Mononuclear cell (primary cell): Measurements from ENCODE around the gene STK11. TPM values are rescaled to one million over a fixed set of nuclear protein-coding genes. Genes with fewer than 3 reads are reported as not detected.
A peak's percentile ranks its signal among the peaks of the same experiment; 100 is the strongest.

Source experiments
- H3K27me3 ChIP-seq: 2 replicates; pipeline ENCODE4 v1.6.0; 2011; ENCODE audit warnings: low read length, control low read depth; ENCODE audit not compliant: insufficient read depth
- H3K4me1 ChIP-seq: 2 replicates; pipeline ENCODE4 v1.5.1; 2011; ENCODE audit warnings: mild to moderate bottlenecking, low read length, control low read depth; ENCODE audit not compliant: insufficient read depth
- H3K4me3 ChIP-seq: 2 replicates; pipeline ENCODE4 v1.5.1; 2011; ENCODE audit warnings: mild to moderate bottlenecking, low read length, moderate library complexity
- H3K9me3 ChIP-seq: 2 replicates; pipeline ENCODE4 v1.5.1; 2011; ENCODE audit warnings: low read depth, mild to moderate bottlenecking, control low read depth, low read length
- total RNA-seq: library from RNA; depleted of rRNA; stranded (reverse); fragments of >200 nt; gene quantifications from one replicate; pipeline ENCODE4 v1.2.3, GENCODE V29; 2012

Gene STK11
- total RNA-seq, 1 donor: 36.7 TPM

- H3K27me3 ChIP-seq: no peaks in the 10 kb centered on the region
- H3K4me1 ChIP-seq: peaks cover 94% of the 10 kb centered on the region
- no peaks in the 10 kb centered on the region for H3K9me3 ChIP-seq
- peak overlapping the region; percentile 62 for H3K4me3 ChIP-seq
Observed at GRCh38 chr19:1260749-1261537, 55.4 kb downstream of the STK11 start.

GRCh38 chr19:1261538-1261797 lies 55.9 kb downstream of the STK11 start:
- Histone ChIP-seq H3K4me1 (peaks cover 94% of the 10 kb centered on the region), H3K9me3 (no peaks in the 10 kb centered on the region), H3K27me3 (no peaks in the 10 kb centered on the region), H3K4me3 (peak overlapping the region; percentile 62)

DNA sequence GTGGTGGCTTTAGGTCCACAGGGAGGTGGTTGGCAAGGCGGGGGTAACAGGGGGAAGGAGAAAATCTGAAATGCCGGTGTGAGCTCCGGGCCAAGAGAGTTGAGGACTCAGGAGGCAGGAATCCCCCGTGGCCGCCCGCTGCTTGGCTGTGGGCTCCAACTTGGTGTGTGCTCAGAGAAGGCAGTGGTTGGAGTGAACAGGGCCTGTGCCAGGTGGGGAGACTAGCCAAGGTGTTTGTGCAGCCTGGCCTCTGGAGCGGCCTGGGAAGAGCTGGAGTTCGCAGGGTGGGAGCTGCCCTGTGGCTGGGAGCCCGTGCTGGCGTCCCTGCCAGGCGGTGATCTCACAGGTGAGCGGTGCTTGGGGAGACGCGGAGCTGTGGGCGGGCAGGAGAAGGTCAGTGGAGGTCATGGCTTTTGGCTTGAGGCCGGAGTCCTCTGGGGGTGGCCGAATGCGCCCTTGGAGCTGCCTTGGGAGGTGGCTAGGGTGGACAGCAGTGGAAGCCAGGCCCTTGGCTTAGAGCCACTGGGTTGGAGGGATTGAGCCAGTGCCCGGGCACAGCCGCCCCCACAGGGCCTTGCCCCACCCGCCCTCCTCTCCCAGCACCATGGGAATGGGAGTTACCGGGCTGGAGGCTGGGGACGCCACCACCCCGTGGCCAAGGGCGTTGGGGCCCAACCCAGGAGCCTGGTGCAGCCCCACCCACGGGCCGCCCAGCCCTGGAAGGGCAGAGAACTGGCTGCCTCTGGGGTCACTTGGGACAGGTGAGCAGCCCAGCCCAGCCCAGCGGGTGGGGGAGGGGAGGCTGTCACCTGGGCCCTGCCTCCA lies 56.4 kb downstream of the STK11 start:
- Histone ChIP-seq H3K4me3 (peak overlapping the region; percentile 62), H3K27me3 (no peaks in the 10 kb centered on the region), H3K4me1 (peaks cover 94% of the 10 kb centered on the region), H3K9me3 (no peaks in the 10 kb centered on the region)

- Histone ChIP-seq H3K4me3 (no peak overlapping the region), H3K27me3 (no peaks in the 10 kb centered on the region), H3K4me1 (peaks cover 94% of the 10 kb centered on the region), H3K9me3 (no peaks in the 10 kb centered on the region)
Observed at GRCh38 chr19:1262623-1263123, 57.1 kb downstream of the STK11 start.

GRCh38 chr19:1263188-1263587 lies 57.6 kb downstream of the STK11 start:
- peaks cover 94% of the 10 kb centered on the region for H3K4me1 ChIP-seq
- no peak overlapping the region for H3K4me3 ChIP-seq
- no peaks in the 10 kb centered on the region for H3K27me3 ChIP-seq
- H3K9me3 ChIP-seq: no peaks in the 10 kb centered on the region

- Histone ChIP-seq H3K4me1 (peaks cover 87% of the 10 kb centered on the region), H3K27me3 (no peaks in the 10 kb centered on the region), H3K4me3 (no peak overlapping the region)
Observed at GRCh38 chr19:1264801-1265614, 59.4 kb downstream of the STK11 start.

DNA sequence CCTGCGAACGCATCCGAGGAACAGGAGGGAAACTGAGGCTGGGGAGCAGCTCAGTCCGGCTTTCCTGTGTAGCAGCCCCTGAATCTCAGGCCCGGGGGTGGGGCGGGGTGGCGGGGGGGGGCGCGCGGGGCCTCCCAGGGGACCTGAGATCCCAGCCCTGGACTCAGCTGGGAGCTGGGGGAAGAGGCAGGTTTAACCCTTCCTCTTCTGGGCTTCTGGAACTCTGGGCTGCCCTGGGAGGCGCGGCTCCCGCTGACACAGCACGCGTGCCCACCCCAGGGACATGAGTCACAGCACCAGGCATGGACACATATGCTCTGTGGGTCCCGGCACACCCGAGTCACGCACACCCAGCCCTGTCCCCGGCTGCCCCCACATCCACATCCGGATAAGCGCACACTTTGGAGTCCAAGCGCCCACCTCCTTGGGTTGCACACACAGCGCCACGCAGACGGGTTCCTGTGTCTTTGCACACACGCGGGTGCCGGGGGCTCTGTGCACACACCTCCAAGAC lies 60.1 kb downstream of the STK11 start:
- no peaks in the 10 kb centered on the region for H3K9me3 ChIP-seq
- H3K27me3 ChIP-seq: no peaks in the 10 kb centered on the region
- peaks cover 87% of the 10 kb centered on the region for H3K4me1 ChIP-seq
- no peak overlapping the region for H3K4me3 ChIP-seq

More at GRCh38 chr19:1264801-1265614, 59.4 kb downstream of the STK11 start:
- no peaks in the 10 kb centered on the region for H3K9me3 ChIP-seq

DNA sequence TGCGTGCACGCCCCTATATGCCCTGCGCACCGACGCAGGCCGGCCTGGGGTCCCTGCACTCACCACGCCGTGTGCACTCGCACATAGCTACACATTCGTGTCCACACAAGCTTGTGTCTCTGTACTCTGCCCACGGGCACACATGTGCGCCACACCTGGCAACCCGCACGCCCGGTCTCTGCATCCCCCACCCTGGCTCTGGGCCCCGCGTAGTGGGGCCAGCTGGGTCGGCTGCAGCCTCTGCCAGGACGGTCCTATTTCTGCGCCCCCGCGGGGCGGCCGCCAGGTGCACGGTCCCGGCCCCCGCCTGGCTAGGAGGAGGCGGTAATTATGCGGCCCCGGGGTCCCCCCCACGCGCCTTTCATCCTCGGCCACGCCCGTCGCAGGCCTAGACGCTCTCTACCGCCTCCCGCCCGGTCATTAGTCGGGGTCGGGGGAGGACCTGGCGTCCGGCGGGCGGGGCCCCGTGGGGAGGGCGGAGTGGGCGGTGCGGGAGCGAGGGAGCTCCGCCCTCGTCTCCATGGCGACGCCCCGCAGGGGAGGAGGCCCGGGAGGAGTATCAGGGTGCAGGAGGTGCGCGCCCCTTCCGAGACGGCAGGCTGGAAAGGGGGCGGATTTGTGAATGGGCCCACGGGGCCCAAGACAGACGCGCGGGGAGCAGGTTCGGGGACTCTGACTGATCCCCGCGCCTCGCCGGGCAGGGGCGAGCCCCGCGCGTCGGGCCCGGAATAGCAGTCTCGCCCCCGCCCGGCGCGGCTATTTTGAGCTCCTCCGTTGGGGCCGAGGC lies 60.7 kb downstream of the STK11 start:
- H3K9me3 ChIP-seq: no peaks in the 10 kb centered on the region
- H3K4me3 ChIP-seq: peak overlapping the region; percentile 41
- H3K4me1 ChIP-seq: peaks cover 92% of the 10 kb centered on the region
- H3K27me3 ChIP-seq: no peaks in the 10 kb centered on the region

DNA sequence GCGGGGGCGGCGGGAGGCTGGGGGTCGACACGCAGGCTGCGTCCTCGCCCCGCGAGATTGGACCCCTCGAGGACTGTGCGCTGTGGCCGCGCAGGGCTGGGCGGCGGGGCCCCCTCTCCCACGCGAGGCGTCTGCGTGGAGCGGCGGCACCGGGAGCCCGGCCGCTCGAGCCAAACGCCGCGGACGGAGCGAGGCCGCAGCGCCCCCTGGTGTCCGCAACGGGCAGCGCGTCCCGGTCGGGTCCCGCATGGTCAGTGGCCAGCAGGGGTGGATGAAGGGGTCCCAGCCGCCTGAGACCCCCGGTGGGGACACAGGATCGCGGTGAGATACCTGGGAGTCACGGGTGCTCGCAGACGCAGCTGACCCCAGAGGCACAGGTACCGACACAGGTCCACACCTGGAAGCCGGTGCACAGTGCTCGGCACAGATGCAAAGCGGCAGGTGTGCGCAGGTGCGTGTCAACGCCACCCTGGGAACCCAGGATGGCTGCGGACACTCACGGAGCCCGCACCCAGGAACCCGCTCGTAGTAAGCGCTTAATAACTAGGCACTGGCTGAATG lies 61.4 kb downstream of the STK11 start:
- Histone ChIP-seq H3K9me3 (no peaks in the 10 kb centered on the region), H3K4me1 (peaks cover 92% of the 10 kb centered on the region), H3K4me3 (peak overlapping the region; percentile 41), H3K27me3 (no peaks in the 10 kb centered on the region)

DNA sequence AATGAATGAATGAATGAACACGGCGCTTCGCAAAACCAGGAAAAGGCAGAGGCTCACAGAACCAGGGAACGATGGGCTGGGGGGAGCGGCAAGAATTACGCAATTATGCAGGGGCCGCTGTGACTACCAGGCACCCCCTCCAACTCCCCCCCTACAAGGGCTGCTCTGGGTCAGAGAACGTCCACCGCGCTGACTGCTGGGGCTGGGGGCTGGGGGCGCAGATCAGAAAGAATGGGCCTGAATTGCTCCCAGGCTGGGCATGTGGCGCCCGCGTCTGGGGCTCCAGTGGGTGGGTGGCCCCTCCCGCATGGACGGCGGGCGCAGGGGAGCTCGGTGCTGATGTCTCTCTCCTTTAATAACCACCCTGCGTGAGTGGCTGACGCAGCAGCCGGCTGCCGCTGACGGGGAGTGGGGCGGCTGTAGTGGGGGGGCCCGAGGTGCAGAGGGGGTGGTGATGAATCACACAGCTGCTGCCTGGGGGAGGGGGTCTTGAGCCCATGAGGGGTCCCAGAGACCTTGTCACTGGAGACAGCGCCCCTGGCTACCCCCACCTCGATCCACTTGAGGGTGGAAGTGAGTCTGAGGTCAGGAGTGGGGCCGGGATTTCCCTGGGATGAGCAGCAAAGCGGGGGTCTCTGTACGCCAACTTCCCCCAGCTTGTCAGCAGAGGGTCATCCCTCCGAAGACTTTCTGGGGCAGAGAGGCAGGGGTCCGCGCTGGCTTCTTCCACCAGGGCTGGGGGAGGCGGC lies 62.1 kb downstream of the STK11 start:
- no peak overlapping the region for H3K4me3 ChIP-seq
- H3K9me3 ChIP-seq: no peaks in the 10 kb centered on the region
- peaks cover 92% of the 10 kb centered on the region for H3K4me1 ChIP-seq
- H3K27me3 ChIP-seq: no peaks in the 10 kb centered on the region

- Histone ChIP-seq H3K9me3 (no peaks in the 10 kb centered on the region), H3K4me1 (peaks cover 92% of the 10 kb centered on the region), H3K4me3 (no peak overlapping the region), H3K27me3 (no peaks in the 10 kb centered on the region)
Observed at GRCh38 chr19:1268226-1269064, 62.9 kb downstream of the STK11 start.

GRCh38 chr19:1269065-1269477 lies 63.5 kb downstream of the STK11 start, which contains the start of gene CIRBP:
Gene CIRBP (plus strand): TSS chr19:1269332. CDS start chr19:1270934, 1,602 bp downstream.
- Histone ChIP-seq H3K4me3 (peak within 1 kb of the TSS; percentile 68), H3K9me3 (no peaks in the 10 kb centered on the region), H3K27me3 (no peaks in the 10 kb centered on the region)

More at GRCh38 chr19:1269065-1269477, 63.5 kb downstream of the STK11 start, which contains the start of gene CIRBP:
- peaks cover 92% of the 10 kb centered on the region for H3K4me1 ChIP-seq
